Upper lobe of right lung (tissue), 1 donor: Measurements from ENCODE around the gene TOX3. TPM values are rescaled to one million over a fixed set of nuclear protein-coding genes. Genes with fewer than 3 reads are reported as not detected.

Experiments
- ATAC-seq: fragments of 200-7000 bp; cut with Tn5 transposase; one replicate; pipeline ENCODE4 v1.9.1; 2020; ENCODE audit warnings: mild to moderate bottlenecking, moderate library complexity
- DNase-seq: peaks from one replicate; pipeline ENCODE4 v3.0.0-alpha.2; 2020
- H3K27ac ChIP-seq: fragments of 200-600 bp; one replicate; pipeline ENCODE4 v1.8.0; 2022
- H3K27me3 ChIP-seq: fragments of 200-600 bp; one replicate; pipeline ENCODE4 v1.8.0; 2022; ENCODE audit warnings: mild to moderate bottlenecking
- H3K36me3 ChIP-seq: fragments of 200-600 bp; one replicate; pipeline ENCODE4 v1.8.0; 2022
- H3K4me1 ChIP-seq: fragments of 200-600 bp; one replicate; pipeline ENCODE4 v1.8.0; 2022
- H3K4me3 ChIP-seq: fragments of 200-600 bp; one replicate; pipeline ENCODE4 v1.8.0; 2022; ENCODE audit warnings: mild to moderate bottlenecking
- H3K9me3 ChIP-seq: fragments of 200-600 bp; one replicate; pipeline ENCODE4 v1.8.0; 2022
- intact Hi-C: fragments of 100-400 bp; cut with DNase I; formaldehyde crosslinking; loops from one replicate; pipeline ENCODE4 v1.11.0; 2022
- total RNA-seq: library from RNA; stranded (reverse); fragmentation: NEBNext Ultra II Directional; extraction: Animal tissue kit (Norgen Biotek cat#: 25700); gene quantifications from one replicate; pipeline ENCODE4 v1.2.1, GENCODE V29; 2021
- TF ChIP-seq, protein P1 (sequence below): fragments of 200-600 bp; IDR thresholded peaks from one replicate; pipeline ENCODE4 v1.8.0; 2022; ENCODE audit warnings: antibody characterized with exemption
- donor health status: DM: no; HTN: yes; CAD: no; lungs with severe emphysema.

Gene TOX3
- total RNA-seq, 1 donor from 2014 or later, result 3.7 TPM

DNA sequence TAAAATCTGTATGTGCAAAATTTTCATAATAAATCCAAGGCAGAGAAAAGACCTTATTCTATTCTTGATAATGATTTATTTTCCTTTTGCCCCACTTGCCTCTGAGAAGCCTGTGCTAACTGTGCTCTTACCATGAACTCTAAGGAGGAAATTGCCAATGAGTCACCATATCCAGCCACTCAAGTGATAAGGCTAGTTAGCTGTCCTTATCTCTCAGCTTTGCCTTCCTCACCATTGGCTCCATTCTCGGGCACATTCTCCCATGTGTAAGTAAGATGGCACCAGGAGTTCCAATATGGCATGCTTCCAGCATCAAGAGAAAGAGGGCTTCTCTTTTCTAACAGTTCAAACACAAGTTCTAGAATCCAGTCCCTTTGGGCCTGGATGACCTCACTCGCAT lies 142.4 kb downstream of the TOX3 start:
- no peaks in the 10 kb centered on the region for H3K9me3 ChIP-seq
- no peaks in the 10 kb centered on the region for H3K27me3 ChIP-seq
- ATAC-seq (no peak), DNase-seq (no peak)
- H3K27ac ChIP-seq, result no peak overlapping the region
- intact Hi-C loops, result no loop called here
- H3K36me3 ChIP-seq, result no peaks in the 10 kb centered on the region
- TF ChIP-seq, protein P1, sequence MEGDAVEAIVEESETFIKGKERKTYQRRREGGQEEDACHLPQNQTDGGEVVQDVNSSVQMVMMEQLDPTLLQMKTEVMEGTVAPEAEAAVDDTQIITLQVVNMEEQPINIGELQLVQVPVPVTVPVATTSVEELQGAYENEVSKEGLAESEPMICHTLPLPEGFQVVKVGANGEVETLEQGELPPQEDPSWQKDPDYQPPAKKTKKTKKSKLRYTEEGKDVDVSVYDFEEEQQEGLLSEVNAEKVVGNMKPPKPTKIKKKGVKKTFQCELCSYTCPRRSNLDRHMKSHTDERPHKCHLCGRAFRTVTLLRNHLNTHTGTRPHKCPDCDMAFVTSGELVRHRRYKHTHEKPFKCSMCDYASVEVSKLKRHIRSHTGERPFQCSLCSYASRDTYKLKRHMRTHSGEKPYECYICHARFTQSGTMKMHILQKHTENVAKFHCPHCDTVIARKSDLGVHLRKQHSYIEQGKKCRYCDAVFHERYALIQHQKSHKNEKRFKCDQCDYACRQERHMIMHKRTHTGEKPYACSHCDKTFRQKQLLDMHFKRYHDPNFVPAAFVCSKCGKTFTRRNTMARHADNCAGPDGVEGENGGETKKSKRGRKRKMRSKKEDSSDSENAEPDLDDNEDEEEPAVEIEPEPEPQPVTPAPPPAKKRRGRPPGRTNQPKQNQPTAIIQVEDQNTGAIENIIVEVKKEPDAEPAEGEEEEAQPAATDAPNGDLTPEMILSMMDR, result no peak
- no peak overlapping the region for H3K4me3 ChIP-seq
- H3K4me1 ChIP-seq, result no peaks in the 10 kb centered on the region

DNA sequence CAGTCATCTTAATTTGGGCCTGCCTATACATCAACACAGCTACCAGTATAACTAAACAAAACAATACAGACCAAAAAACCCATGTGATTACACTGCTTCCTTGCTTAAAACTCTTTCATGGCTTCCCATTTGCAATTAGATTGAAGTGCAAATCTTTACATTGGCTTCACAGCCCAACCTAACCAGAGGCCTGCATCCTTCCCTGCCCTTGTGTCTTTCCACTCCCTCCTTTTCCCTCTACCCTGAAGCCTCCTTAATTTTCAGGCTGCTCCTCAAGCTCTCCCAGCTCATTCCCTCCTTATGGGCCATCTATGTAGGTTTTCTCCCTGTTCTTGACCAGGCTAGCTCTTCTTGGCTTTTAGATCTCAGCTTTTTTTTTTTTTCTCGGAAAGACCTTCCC lies 147.8 kb downstream of the TOX3 start:
- H3K36me3 ChIP-seq, result no peaks in the 10 kb centered on the region
- ATAC-seq (no peak), DNase-seq (no peak)
- TF ChIP-seq, protein P1, result no peak
- H3K9me3 ChIP-seq, result no peaks in the 10 kb centered on the region
- no peaks in the 10 kb centered on the region for H3K4me1 ChIP-seq
- intact Hi-C loops, result no loop called here
- no peak overlapping the region for H3K4me3 ChIP-seq
- H3K27me3 ChIP-seq, result no peaks in the 10 kb centered on the region
- no peak overlapping the region for H3K27ac ChIP-seq

DNA sequence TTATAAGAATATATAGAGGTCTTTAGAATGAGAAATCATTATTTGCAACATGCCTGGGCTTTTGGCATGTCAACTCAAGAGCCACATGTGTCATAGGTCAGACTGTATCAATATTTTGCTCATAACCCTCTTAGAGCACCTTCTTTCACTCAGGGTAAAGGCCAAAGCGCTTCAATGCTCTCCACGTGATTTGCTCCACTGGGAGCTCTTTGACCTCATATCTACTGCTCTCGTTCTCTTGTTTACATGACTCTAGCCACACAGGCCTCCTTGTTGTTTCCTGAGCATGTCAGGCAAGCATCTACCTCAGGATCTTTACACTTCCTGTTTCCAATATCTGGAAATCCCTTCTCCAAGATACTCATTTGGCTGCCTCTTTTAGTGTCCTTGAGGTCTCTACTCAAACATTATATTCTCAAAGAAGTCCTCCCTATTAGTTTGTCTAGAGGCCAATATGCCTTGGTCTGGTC lies 148.4 kb downstream of the TOX3 start:
- Histone ChIP-seq H3K4me3 (no peak overlapping the region), H3K27ac (no peak overlapping the region), H3K4me1 (no peaks in the 10 kb centered on the region), H3K9me3 (no peaks in the 10 kb centered on the region), H3K27me3 (no peaks in the 10 kb centered on the region), H3K36me3 (no peaks in the 10 kb centered on the region)
- intact Hi-C loops, result no loop called here
- DNase-seq, result no peak
- no peak for ATAC-seq
- TF ChIP-seq, protein P1, result no peak

DNA sequence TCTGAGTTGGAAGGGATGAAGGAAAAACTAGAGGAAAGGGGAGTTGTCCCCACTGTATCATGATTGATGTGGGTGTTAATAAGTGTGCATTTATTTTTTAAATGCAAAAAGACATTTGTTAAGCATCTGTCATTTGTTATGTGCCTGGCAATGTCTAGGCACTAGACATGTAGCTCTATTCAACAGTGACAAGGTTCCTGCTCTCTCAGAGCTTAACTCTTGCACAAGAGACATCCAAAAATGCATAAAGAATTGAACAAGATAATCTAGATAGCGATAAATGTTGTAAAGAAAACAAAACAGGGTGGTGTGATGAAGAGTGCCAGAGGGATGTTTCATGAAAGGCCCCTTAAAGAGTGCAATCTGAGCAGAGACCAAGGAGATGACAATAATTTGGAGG lies 148.9 kb downstream of the TOX3 start:
- TF ChIP-seq, protein P1, result no peak
- Histone ChIP-seq H3K27me3 (no peaks in the 10 kb centered on the region), H3K9me3 (no peaks in the 10 kb centered on the region), H3K4me1 (no peaks in the 10 kb centered on the region), H3K36me3 (no peaks in the 10 kb centered on the region), H3K4me3 (no peak overlapping the region), H3K27ac (no peak overlapping the region)
- intact Hi-C loops, result no loop called here
- ATAC-seq, result no peak
- no peak for DNase-seq

DNA sequence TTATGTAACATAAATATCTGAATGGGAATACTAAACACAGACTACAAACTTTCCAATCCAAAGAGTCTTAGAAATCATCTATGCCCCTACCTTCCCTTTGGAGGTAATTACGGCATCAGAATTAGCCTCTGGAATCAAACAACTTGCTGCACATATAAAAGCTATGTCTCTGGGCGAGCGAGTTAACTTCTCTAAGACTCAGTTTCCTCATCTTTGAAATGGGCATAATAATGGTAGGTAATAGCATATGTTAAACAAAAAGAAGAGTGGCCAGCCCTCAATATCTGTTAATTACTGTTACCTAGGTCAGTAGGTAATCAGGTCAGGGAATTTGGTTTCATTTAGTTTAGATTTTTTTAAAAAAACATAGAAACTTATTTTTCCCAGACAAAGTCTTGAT lies 153.5 kb downstream of the TOX3 start:
- intact Hi-C loops, result no loop called here
- Histone ChIP-seq H3K27ac (no peak overlapping the region), H3K4me3 (no peak overlapping the region), H3K4me1 (no peaks in the 10 kb centered on the region), H3K27me3 (no peaks in the 10 kb centered on the region), H3K36me3 (no peaks in the 10 kb centered on the region), H3K9me3 (no peaks in the 10 kb centered on the region)
- TF ChIP-seq, protein P1, result no peak
- no peak for DNase-seq
- no peak for ATAC-seq

DNA sequence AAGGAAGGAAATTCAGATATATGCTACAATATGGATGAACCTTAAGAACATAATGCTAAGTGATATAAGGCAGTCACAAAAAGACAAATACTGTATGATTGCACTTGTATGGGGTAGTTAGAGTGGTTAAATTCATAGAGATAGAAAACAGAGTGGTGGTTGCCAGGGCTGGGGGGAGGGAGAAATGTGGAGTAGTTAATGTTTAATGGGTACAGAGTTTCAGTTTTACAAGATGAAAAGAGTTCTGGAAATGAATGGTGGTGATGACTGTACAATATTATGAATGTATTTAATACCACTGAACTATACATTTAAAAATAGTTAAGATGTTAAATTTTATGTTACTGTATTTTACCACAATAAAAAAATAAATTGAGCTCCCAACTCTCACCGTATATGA lies 157.9 kb downstream of the TOX3 start:
- H3K27me3 ChIP-seq, result no peaks in the 10 kb centered on the region
- no peak for ATAC-seq
- DNase-seq, result no peak
- TF ChIP-seq, protein P1, result no peak
- no peak overlapping the region for H3K4me3 ChIP-seq
- H3K9me3 ChIP-seq, result no peaks in the 10 kb centered on the region
- intact Hi-C loops, result no loop called here
- no peaks in the 10 kb centered on the region for H3K36me3 ChIP-seq
- no peaks in the 10 kb centered on the region for H3K4me1 ChIP-seq
- H3K27ac ChIP-seq, result no peak overlapping the region
